ENCODE measurements around the gene STARD13. TPM values are rescaled to one million over a fixed set of nuclear protein-coding genes. Genes with fewer than 3 reads are reported as not detected.

The STARD13 gene
- total and polyA plus RNA-seq, 8 donors = 4.4 to 158 (median 44.0) TPM

DNA sequence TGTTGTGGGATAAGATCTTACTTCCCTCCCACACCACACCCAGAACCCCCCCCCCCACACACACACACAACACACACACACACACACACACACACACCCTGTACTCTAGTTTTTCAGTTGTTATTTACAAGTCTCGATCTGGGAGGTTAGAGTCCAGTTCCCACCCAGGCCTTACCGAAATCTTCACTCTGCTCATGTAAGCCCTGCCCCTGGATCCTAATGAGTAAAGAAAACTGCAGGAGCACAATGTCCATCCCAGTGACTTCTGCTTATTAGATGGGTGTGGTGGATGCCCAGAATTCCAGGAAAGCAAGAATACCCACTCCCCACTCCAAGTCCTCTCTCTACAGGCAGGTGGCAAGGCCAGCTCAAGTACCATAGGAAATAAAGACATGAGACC lies 23.0 kb downstream of the STARD13 start:
- intact Hi-C loops (cut with DNase I; ENCODE audit: low total_unique reads) = no loop called here

DNA sequence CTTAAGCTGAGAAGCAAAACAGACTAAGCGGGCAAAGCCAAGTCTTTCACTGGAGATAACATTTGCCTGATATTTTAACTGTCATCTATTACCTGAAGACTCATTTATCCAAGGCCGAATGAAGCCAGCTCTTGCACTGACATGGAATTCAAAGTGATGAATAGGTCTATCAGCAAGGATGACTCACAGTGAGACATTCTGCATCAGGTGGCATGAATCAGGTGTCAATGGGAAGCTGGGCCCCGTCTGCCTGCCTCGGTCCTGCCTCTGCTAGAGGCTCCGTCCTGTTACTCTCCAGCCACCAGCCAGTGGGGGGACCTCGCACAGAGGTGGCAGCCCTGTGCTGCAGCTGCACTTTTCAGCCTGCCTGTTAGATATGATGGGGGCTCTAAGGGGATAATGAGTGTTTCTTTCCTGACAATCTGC lies 23.5 kb downstream of the STARD13 start:
- intact Hi-C loops (cut with DNase I; ENCODE audit: low total_unique reads) = no loop called here
- Histone ChIP-seq H3K9me3 (no peaks in the 10 kb centered on the region), H3K36me3 (no peaks in the 10 kb centered on the region), H3K27me3 (no peaks in the 10 kb centered on the region), H3K4me3 (no peak overlapping the region), H3K27ac (peak overlapping the region in 4 of 5 donors; percentile 4 to 72 (median 58)), H3K4me1 (peaks cover 24 to 95% (median 64%) of the 10 kb centered on the region in 4 donors)
- TF ChIP-seq POLR2A (IDR thresholded peaks at IDR 0.05) (no peak), EP300 (IDR thresholded peaks at IDR 0.05) (no peak), POLR2AphosphoS5 (IDR thresholded peaks at IDR 0.05) (peak in 1 of 3 donors; percentile 26)
- TF ChIP-seq, protein P1, sequence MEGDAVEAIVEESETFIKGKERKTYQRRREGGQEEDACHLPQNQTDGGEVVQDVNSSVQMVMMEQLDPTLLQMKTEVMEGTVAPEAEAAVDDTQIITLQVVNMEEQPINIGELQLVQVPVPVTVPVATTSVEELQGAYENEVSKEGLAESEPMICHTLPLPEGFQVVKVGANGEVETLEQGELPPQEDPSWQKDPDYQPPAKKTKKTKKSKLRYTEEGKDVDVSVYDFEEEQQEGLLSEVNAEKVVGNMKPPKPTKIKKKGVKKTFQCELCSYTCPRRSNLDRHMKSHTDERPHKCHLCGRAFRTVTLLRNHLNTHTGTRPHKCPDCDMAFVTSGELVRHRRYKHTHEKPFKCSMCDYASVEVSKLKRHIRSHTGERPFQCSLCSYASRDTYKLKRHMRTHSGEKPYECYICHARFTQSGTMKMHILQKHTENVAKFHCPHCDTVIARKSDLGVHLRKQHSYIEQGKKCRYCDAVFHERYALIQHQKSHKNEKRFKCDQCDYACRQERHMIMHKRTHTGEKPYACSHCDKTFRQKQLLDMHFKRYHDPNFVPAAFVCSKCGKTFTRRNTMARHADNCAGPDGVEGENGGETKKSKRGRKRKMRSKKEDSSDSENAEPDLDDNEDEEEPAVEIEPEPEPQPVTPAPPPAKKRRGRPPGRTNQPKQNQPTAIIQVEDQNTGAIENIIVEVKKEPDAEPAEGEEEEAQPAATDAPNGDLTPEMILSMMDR (IDR thresholded peaks at IDR 0.05) = no peak
- DNase-seq = peak in 1 of 2 donors; percentile 47
- WGBS, 5 donors = 61 to 85% (median 78%) methylated on average over 4 to 6 of the region's 6 CpGs

More for the DNA sequence above, 23.0 kb downstream of the STARD13 start:
- Histone ChIP-seq H3K9me3 (no peaks in the 10 kb centered on the region), H3K4me3 (no peak overlapping the region), H3K36me3 (no peaks in the 10 kb centered on the region), H3K27ac (peak overlapping the region in 3 of 5 donors; percentile 39 to 72 (median 62)), H3K4me1 (peaks cover 29 to 96% (median 67%) of the 10 kb centered on the region in 4 donors), H3K27me3 (no peaks in the 10 kb centered on the region)
- DNase-seq = no peak
- 48 to 73% (median 55%) methylated on average over 2 of the region's 2 CpGs for WGBS, 5 donors
- no peak for TF ChIP-seq POLR2A (IDR thresholded peaks at IDR 0.05)
- TF ChIP-seq, protein P1 (IDR thresholded peaks at IDR 0.05) = no peak
- TF ChIP-seq POLR2AphosphoS5 (IDR thresholded peaks at IDR 0.05) = no peak
- no peak for TF ChIP-seq EP300 (IDR thresholded peaks at IDR 0.05)

DNA sequence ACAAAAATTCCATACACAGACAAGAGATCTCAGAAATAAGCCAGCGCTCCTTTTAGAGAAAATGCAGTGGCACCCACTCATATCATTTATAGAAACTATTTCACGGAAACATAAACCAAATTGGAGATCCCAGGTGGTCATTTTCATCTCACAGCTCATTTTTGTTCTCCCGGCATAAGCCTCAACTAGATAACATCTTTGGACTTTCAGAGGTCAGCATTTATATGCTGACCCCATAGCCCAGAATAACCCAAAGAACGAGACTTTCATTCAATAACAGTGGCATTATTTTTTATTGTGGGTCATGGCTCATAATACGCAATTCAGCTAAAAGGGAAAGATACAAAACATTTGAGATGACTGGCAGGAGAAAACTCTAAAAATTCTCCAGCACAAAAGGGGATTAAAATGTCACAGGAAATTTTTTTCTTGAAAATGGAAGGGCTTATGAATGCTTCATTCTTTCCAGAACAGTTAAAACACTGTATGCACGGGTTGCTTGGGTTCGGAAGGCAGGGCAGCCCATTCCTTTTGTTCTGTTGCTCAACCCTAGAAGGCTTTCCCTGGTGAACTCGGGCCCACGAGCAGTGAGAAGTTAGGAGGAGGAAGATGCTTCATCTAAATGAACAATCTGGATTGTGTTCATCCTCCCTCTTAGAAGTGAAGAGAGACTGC lies 24.0 kb downstream of the STARD13 start:
- Histone ChIP-seq H3K9me3 (no peaks in the 10 kb centered on the region), H3K27ac (peak overlapping the region in 4 of 5 donors; percentile 4 to 72 (median 58)), H3K27me3 (no peaks in the 10 kb centered on the region), H3K4me1 (peaks cover 19 to 94% (median 61%) of the 10 kb centered on the region in 4 donors), H3K4me3 (no peak overlapping the region), H3K36me3 (no peaks in the 10 kb centered on the region)
- 69 to 86% (median 77%) methylated on average over 9 of the region's 9 CpGs for WGBS, 5 donors
- DNase-seq = peak in 1 of 2 donors; percentile 50
- intact Hi-C loops (cut with DNase I; ENCODE audit: low total_unique reads) = no loop called here
- TF ChIP-seq POLR2AphosphoS5 (IDR thresholded peaks at IDR 0.05) (no peak), EP300 (IDR thresholded peaks at IDR 0.05) (no peak), POLR2A (IDR thresholded peaks at IDR 0.05) (no peak)
- TF ChIP-seq, protein P1 (IDR thresholded peaks at IDR 0.05) = no peak

DNA sequence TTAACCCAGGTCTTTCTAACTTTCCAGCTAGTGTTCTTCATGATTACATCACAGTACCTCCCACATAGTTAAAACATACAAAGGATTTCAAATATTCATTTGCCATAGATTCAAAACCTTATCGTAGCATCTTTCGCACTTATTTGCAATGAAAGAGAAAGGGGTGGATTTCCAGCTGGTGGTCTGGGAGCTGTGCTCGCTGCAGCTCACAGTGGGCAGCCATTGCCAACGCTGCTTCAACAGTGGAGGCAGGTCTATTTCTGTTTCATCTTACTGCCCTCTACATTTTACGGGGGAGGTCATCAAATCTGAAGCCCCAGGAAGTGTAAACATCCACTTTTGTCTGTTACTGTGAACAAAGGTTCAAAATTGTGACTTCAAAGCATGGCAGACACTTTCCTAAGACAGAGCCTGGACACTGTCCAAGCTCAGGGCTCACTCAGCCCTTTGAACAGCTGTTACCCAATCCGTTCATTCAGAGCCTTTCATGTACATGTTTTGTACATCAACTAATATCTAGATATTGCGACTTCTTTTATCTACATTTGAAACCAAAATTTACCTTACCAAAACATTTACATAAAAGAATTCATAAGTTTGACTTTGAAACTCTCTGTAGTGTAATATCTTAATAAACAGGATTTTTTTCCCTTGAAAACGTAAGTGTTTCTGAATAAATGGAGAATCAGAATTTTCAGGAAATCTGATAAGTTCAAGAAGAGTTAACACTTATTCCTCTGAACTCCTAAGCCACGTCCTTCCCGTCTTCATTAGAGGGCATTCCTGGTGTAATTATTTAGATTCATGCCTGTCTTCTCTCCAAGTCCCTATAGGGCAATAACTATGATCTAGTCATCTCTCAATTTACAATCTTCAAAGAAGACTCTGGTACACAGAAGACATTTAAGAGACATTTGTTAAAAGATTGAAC lies 25.1 kb downstream of the STARD13 start:
- Histone ChIP-seq H3K9me3 (no peaks in the 10 kb centered on the region), H3K36me3 (no peaks in the 10 kb centered on the region), H3K27ac (peak overlapping the region; percentile 15 to 72 (median 25)), H3K4me1 (peaks cover 19 to 87% (median 58%) of the 10 kb centered on the region in 4 donors), H3K4me3 (no peak overlapping the region), H3K27me3 (no peaks in the 10 kb centered on the region)
- intact Hi-C loops (cut with DNase I; ENCODE audit: low total_unique reads) = no loop called here
- DNase-seq = peak in 1 of 2 donors; percentile 54
- TF ChIP-seq POLR2A (IDR thresholded peaks at IDR 0.05) = no peak
- no peak for TF ChIP-seq EP300 (IDR thresholded peaks at IDR 0.05)
- TF ChIP-seq, protein P1 (IDR thresholded peaks at IDR 0.05) = no peak
- TF ChIP-seq POLR2AphosphoS5 (IDR thresholded peaks at IDR 0.05) = no peak
- 56 to 71% (median 66%) methylated on average over 10 of the region's 10 CpGs for WGBS, 5 donors

All from stomach (tissue), 9 donors.